Gastroesophageal sphincter (tissue), 4 donors: ENCODE data around the gene SELENOS. TPM values are rescaled to one million over a fixed set of nuclear protein-coding genes. Genes with fewer than 3 reads are reported as not detected.
"Not testable (repeated sequence)": the region's sequence is repeated elsewhere in the genome, so short reads cannot be mapped to it uniquely, and the experiment has no call there.

ENCODE experiments used
- ATAC-seq: fragments of 150-250 bp; one replicate; pipeline ENCODE4 v1.9.1; 2016; ENCODE audit warnings: mild to moderate bottlenecking, moderate library complexity
- H3K27ac ChIP-seq, 4 donors: fragments of 200-600 bp; sonication (generic) in 3 of 4; 1 replicate in 3 of 4; 2 replicates in 1 of 4; pipeline ENCODE4 v1.5.1; 2016 to 2019
- H3K27me3 ChIP-seq: fragments of 200-600 bp; sonication (generic); one replicate; pipeline ENCODE4 v1.5.1; 2019
- H3K36me3 ChIP-seq, 2 donors: fragments of 200-600 bp; sonication (generic); one replicate each; pipeline ENCODE4 v1.5.1; 2019; ENCODE audit warnings: control low read depth in 1 of 2
- H3K4me1 ChIP-seq, 3 donors: fragments of 200-600 bp; sonication (generic); 1 replicate in 2 of 3; 2 replicates in 1 of 3; pipeline ENCODE4 v1.5.1; 2016 to 2019; ENCODE audit warnings: control low read depth in 2 of 3
- H3K4me3 ChIP-seq, 2 donors: fragments of 200-600 bp; sonication (generic); one replicate each; pipeline ENCODE4 v1.5.1; 2019; ENCODE audit warnings: mild to moderate bottlenecking in 1 of 2, moderate library complexity in 1 of 2
- H3K9me3 ChIP-seq, 3 donors: fragments of 200-600 bp; sonication (generic); one replicate each; pipeline ENCODE4 v1.5.1; 2017 to 2019; ENCODE audit warnings: control low read depth in 2 of 3
- EP300 ChIP-seq: sonication (generic); formaldehyde crosslinking; IDR thresholded peaks from one replicate; pipeline ENCODE4 v1.6.1; 2017; ENCODE audit warnings: antibody characterized with exemption, mild to moderate bottlenecking
- POLR2A ChIP-seq, 2 donors: fragments of 450-650 bp; IDR thresholded peaks; one replicate each; pipeline ENCODE4 v1.6.1; 2017; ENCODE audit warnings: antibody characterized with exemption in 2 of 2, mild to moderate bottlenecking in 2 of 2, moderate library complexity in 1 of 2
- POLR2AphosphoS5 ChIP-seq: sonication (generic); formaldehyde crosslinking; IDR thresholded peaks from one replicate; pipeline ENCODE4 v1.6.1; 2017; ENCODE audit warnings: antibody characterized with exemption
- WGBS, 2 donors: methylation state at CpG; one replicate each; pipeline ENCODE4 v1.1.5; 2018; ENCODE audit warnings: low coverage in 1 of 2; 5-methylcytosine and 5-hydroxymethylcytosine counted together
- total RNA-seq, 4 donors: library from RNA; depleted of rRNA; stranded (reverse); fragments of >200 nt; gene quantifications; one replicate each; pipeline ENCODE4 v1.1.0, GENCODE V29; 2016
- TF ChIP-seq, protein P1 (sequence below), 4 experiments: fragments of 200-600 bp in 2 of 4; fragments of 450-650 bp in 2 of 4; sonication (generic) in 1 of 4; IDR thresholded peaks; one replicate each; pipeline ENCODE4 v1.5.1; 2017 to 2019; ENCODE audit warnings: antibody characterized with exemption in 4 of 4, mild to moderate bottlenecking in 2 of 4, moderate library complexity in 2 of 4

The SELENOS gene
- total RNA-seq, 4 donors from 2014 or later = 56.1 to 75.5 (median 64.5) TPM

DNA sequence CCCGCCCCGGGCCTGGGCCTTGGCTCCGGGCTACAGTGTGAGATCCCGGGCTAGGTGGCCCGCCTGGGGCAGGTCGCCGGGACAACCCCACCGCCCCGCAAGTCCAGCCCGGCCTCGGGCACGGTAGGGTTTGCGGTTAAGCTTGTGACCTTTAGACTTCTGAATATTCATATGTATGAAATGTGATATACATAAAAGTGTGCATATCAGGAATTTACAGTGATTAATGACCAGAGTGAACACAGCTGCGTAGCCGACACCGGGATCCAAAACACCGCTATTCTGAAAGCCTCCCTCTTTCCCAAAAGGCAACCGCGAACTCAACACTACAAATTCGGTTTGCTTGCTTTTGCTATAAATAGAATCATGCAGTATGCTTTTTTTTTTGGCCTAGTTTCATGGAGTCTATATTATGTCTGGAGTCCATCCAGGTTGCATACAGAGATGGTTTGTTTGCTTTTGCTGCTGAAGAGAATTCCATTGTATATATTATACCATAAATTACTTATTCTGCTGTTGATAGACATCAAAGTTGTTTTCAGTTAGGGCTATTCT is 18.4 kb upstream of the SELENOS start:
- Histone ChIP-seq H3K4me1 (peaks cover 0 to 45% (median 12%) of the 10 kb centered on the region in 3 donors), H3K9me3 (no peaks in the 10 kb centered on the region), H3K27ac (peak overlapping the region; percentile 87 to 98 (median 97)), H3K4me3 (peak overlapping the region; percentile 89 to 92), H3K27me3 (no peaks in the 10 kb centered on the region), H3K36me3 (peaks cover 0 to 3% of the 10 kb centered on the region in 2 donors)
- TF ChIP-seq, protein P1, sequence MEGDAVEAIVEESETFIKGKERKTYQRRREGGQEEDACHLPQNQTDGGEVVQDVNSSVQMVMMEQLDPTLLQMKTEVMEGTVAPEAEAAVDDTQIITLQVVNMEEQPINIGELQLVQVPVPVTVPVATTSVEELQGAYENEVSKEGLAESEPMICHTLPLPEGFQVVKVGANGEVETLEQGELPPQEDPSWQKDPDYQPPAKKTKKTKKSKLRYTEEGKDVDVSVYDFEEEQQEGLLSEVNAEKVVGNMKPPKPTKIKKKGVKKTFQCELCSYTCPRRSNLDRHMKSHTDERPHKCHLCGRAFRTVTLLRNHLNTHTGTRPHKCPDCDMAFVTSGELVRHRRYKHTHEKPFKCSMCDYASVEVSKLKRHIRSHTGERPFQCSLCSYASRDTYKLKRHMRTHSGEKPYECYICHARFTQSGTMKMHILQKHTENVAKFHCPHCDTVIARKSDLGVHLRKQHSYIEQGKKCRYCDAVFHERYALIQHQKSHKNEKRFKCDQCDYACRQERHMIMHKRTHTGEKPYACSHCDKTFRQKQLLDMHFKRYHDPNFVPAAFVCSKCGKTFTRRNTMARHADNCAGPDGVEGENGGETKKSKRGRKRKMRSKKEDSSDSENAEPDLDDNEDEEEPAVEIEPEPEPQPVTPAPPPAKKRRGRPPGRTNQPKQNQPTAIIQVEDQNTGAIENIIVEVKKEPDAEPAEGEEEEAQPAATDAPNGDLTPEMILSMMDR (IDR thresholded peaks at IDR 0.05) = no peak
- TF ChIP-seq POLR2AphosphoS5 = no peak
- TF ChIP-seq POLR2A (IDR thresholded peaks at IDR 0.05) = no peak
- no peak for TF ChIP-seq EP300
- ATAC-seq = no peak
- 0% methylated on average over 1 to 7 of the region's 20 CpGs for WGBS, 2 donors

DNA sequence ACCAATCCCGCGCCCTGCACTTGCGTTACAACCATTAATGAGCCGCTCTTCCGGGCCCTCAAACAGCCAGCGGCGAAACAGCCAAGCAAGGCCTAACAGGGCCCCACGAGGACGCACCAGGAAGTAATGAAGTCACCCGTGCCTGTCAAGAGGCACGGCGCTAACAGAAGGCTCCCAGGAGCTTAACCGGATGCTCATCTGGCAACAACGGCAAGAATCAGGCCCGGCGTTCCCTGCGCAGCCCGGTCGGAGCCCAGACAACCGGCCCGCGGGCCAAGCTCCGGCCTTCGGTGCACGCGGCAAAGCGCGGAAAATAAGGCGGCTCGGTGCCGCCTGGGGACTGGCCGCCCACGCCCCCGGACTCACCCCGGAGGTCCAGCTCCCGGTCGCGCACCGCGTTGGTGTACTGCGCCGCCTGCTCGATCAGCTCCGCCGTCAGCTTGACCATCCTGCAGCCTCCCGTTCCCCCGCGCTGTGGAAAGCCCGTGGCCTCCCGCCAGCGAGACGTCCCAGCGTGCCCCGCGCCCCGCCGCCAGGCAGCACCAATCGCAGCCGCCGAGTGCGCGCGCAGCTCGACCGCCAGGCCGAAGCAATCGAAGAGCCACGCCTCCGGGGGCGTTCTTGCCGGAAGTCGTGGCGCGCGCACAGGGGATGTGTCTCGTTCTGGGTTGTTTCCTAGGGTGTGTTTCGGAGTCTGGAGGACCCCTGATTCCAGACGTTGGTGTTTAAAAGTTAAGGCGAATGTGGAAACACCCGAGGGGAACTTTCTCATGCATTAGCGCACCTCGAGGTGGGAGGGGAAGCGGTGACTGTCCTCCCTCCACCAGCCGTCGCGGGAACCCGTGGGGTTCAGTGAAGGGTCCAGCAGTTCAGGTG is 17.7 kb upstream of the SELENOS start, which contains the start of gene SNRPA1:
Gene SNRPA1, minus strand, starts transcription at position 518 of the 876 bp plus-strand sequence. Its CDS starts 70 bp downstream, at position 448.
- Histone ChIP-seq H3K4me1 (peaks cover 0 to 48% (median 12%) of the 10 kb centered on the region in 3 donors), H3K9me3 (no peaks in the 10 kb centered on the region), H3K27me3 (no peaks in the 10 kb centered on the region), H3K27ac (peak within 1 kb of the TSS; percentile 88 to 98 (median 97)), H3K36me3 (peaks cover 0 to 9% of the 10 kb centered on the region in 2 donors), H3K4me3 (peak within 1 kb of the TSS; percentile 89 to 92)
- TF ChIP-seq POLR2A (IDR thresholded peaks at IDR 0.05) = peak; percentile 71 to 78
- TF ChIP-seq POLR2AphosphoS5 = peak; percentile 87
- TF ChIP-seq, protein P1 (IDR thresholded peaks at IDR 0.05) = peak in 1 of 4 experiments; percentile 28
- no peak for TF ChIP-seq EP300
- ATAC-seq = peak; percentile 96
- 0% methylated on average over 3 to 4 of the region's 87 CpGs for WGBS, 2 donors

DNA sequence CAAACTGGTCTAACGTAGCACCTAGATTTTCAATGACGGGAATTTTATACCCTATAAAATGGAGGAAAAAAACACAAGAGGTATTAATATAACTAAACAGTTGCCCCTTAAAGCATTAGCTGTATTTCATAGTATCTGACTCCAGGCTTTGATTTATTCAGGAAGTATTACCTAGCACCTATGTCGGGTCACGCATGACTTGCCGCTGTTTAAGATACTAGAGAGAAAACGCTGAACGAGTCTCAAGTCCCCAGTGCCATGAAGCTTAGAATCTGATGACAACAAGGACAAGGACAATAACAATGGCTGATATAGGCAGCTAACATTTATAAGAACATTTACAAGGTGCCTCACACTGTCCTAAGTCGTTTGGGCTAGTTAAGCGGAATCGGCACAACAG is 15.8 kb upstream of the SELENOS start:
- Histone ChIP-seq H3K4me1 (peaks cover 0 to 58% (median 12%) of the 10 kb centered on the region in 3 donors), H3K36me3 (peaks cover 0 to 23% of the 10 kb centered on the region in 2 donors), H3K27me3 (no peaks in the 10 kb centered on the region), H3K9me3 (no peaks in the 10 kb centered on the region), H3K4me3 (peak overlapping the region in 1 of 2 donors; percentile 89), H3K27ac (peak overlapping the region in 3 of 4 donors; percentile 97 to 98 (median 97))
- ATAC-seq = no peak
- no peak for TF ChIP-seq POLR2AphosphoS5
- WGBS, 2 donors = 71 to 74% methylated on average over 8 to 10 of the region's 10 CpGs

DNA sequence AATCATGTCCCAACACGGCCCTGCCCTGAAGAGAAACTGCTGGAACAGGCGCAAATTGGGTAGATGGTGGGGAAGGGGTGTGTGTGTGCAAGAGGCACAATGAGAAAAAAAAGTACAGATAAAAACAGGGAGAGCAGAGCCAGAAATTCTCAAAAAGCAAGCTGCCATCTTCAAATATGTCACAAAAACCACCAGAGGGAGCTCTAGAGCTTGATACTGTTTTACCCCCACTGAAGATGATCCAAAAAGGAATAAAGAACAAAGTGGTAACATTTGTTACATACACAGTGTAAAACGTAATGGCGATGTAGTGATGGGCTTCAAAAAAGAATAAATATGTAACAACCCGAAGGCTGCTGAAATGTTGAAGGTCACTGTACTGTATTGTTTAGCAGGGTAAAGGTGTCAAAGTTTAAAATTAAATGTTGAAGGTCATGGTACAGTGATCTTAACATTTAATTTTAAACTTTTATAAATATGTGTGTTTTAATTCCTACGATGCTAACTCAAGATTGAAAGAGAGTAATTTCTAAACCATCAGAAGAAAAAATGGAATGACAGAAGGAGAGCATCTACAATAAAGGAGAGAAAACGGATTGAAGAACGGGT is 11.7 kb upstream of the SELENOS start:
- Histone ChIP-seq H3K36me3 (peaks cover 0 to 62% of the 10 kb centered on the region in 2 donors), H3K27me3 (no peaks in the 10 kb centered on the region), H3K27ac (no peak overlapping the region), H3K4me3 (no peak overlapping the region), H3K4me1 (peaks cover 0 to 46% (median 12%) of the 10 kb centered on the region in 3 donors), H3K9me3 (no peaks in the 10 kb centered on the region)
- TF ChIP-seq, protein P1 (IDR thresholded peaks at IDR 0.05) = peak; percentile 35 to 57 (median 51)
- no peak for TF ChIP-seq EP300
- no peak for ATAC-seq
- WGBS, 2 donors = 67 to 71% methylated on average over 8 of the region's 8 CpGs

DNA sequence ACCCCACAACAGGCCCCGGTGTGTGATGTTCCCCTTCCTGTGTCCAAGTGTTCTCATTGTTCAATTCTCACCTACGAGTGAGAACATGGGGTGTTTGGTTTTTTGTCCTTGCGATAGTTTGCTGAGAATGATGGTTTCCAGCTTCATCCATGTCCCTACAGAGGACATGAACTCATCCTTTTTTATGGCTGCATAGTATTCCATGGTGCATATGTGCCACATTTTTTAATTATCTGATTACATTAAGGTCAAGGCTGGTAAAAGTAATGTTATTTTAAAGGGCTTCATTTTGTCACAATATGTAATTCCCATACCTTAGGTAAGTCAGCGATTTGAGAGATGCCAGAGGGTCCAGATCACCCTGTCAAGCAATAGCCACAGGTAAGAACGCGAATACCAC is 10.1 kb upstream of the SELENOS start:
- H3K4me3 ChIP-seq, ATAC-seq, H3K27ac ChIP-seq, H3K9me3 ChIP-seq, H3K27me3 ChIP-seq: not testable (repeated sequence)
- 96 to 100% methylated on average over 3 to 6 of the region's 6 CpGs for WGBS, 2 donors
- H3K4me1 ChIP-seq = peaks cover 0 to 29% (median 5%) of the 10 kb centered on the region in 3 donors
- H3K36me3 ChIP-seq = peaks cover 0 to 79% of the 10 kb centered on the region in 2 donors
